Heart right ventricle (tissue), 16 donors: Measurements from ENCODE around the gene PYROXD2. TPM values are rescaled to one million over a fixed set of nuclear protein-coding genes. Genes with fewer than 3 reads are reported as not detected.

Experiments
- ATAC-seq, 8 donors: fragments of 200-7000 bp; cut with Tn5 transposase; one replicate each; pipeline ENCODE4 v1.9.1; 2020; ENCODE audit warnings: mild to moderate bottlenecking in 8 of 8, moderate library complexity in 8 of 8, moderate number of reproducible peaks in 1 of 8
- DNase-seq, 2 donors: peaks; one replicate each; pipeline ENCODE4 v3.0.0-alpha.2; 2020
- H3K27ac ChIP-seq, 10 donors: fragments of 200-600 bp; sonication (generic) in 2 of 10; one replicate each; pipeline versions ENCODE4 v1.5.0 to v1.8.0; 2020 to 2022; ENCODE audit warnings: mild to moderate bottlenecking in 3 of 10
- H3K27me3 ChIP-seq, 7 donors: fragments of 200-600 bp; one replicate each; pipeline ENCODE4 v1.8.0; 2021 to 2022; ENCODE audit warnings: mild to moderate bottlenecking in 2 of 7
- H3K36me3 ChIP-seq, 9 donors: fragments of 200-600 bp; sonication (generic) in 1 of 9; one replicate each; pipeline versions ENCODE4 v1.5.0 to v1.8.0; 2020 to 2022; ENCODE audit warnings: mild to moderate bottlenecking in 2 of 9
- H3K4me1 ChIP-seq, 9 donors: fragments of 200-600 bp; sonication (generic) in 1 of 9; one replicate each; pipeline versions ENCODE4 v1.5.0 to v1.8.0; 2020 to 2022; ENCODE audit warnings: mild to moderate bottlenecking in 4 of 9
- H3K4me3 ChIP-seq, 10 donors: fragments of 200-600 bp; sonication (generic) in 2 of 10; one replicate each; pipeline versions ENCODE4 v1.5.0 to v1.8.0; 2020 to 2022; ENCODE audit warnings: mild to moderate bottlenecking in 7 of 10, moderate library complexity in 2 of 10
- H3K9me3 ChIP-seq, 11 donors: fragments of 200-600 bp in 10 of 11; sonication (generic) in 2 of 11; one replicate each; pipeline versions ENCODE4 v1.5.0 to v1.8.0; 2013 to 2022; ENCODE audit warnings: mild to moderate bottlenecking in 2 of 11, control low read depth in 1 of 11, moderate library complexity in 1 of 11
- CTCF ChIP-seq, 9 donors: fragments of 200-600 bp; sonication (generic) in 2 of 9; IDR thresholded peaks; one replicate each; pipeline versions ENCODE4 v1.5.0 to v1.8.0; 2021 to 2022; ENCODE audit warnings: antibody characterized with exemption in 9 of 9, mild to moderate bottlenecking in 5 of 9, moderate library complexity in 1 of 9
- WGBS, 2 donors: extraction: QIAGEN DNeasy Blood & Tissue Kit; methylation state at CpG; one replicate each; pipeline ENCODE4 v1.1.7; 2013; ENCODE audit warnings: inconsistent platforms in 1 of 2; 5-methylcytosine and 5-hydroxymethylcytosine counted together
- intact Hi-C, 10 donors: fragments of 100-400 bp; cut with DNase I; formaldehyde crosslinking; loops; one replicate each; pipeline versions ENCODE4 v1.11.1 to v1.14.2; 2022
- polyA plus RNA-seq, 2 donors: library from polyadenylated mRNA; stranded (reverse); fragments of 200-250 nt; gene quantifications; one replicate each; pipeline ENCODE4 v1.2.3, GENCODE V29; 2013
- total RNA-seq, 10 donors: library from RNA; stranded (reverse); fragmentation: NEBNext Ultra II Directional in 3 of 10; extraction: Animal tissue kit (Norgen Biotek cat#: 25700) in 3 of 10; gene quantifications; one replicate each; pipeline versions ENCODE4 v1.2.1 to v1.2.4, GENCODE V29; 2021 to 2023
- donor health status: Arrhythmogenic right ventricular cardiomyopathy.
- donor health status: ischemic (EF 13 %, LVEDD 7.1; RV severe dilation, severe dysfunction).
- donor health status: healthy with polysubstance abuse.
- donor health status: DM: no; HTN: yes; CAD: no.
- donor health status: DM: no; HTN: no; CAD: no.
- donor health status: ischemic (EF 25% LVEDD 6.9; RV normal size, moderate dysfunction).
- donor health status: ischemic (EF 25% LVEDD 5.7; RV mildly dilated, moderate dysfunction).
- donor health status: healthy.
- donor health status: DM: yes; HTN: yes; CAD: no.
- donor health status: Ischemic cardiomyopathy.
- donor health status: ischemic (EF 35%, LVEDD 5.7; RV mildly dilated, moderate dysfunction).
- donor health status: nonischemic (EF 11% LVEDD 7.7; RV severe dilation, severe dysfunction).
- donor health status: DM: yes; HTN: yes; CAD: no.
- donor health status: PGD.
- donor health status: ischemic (EF 29% LVEDD 5.4; RV normal size, mild dysfunction).
- donor health status: nonischemic (EF 23%, LVEDD 6.1; RV moderate dilation, normal function).

Gene PYROXD2
- total and polyA plus RNA-seq, 12 donors: 3.1 to 31.2 (median 13.9) TPM

GRCh38 chr10:98408799-98409198 is 6.2 kb downstream of the PYROXD2 start:
- intact Hi-C loops: no loop called here
- H3K27me3 ChIP-seq: no peaks in the 10 kb centered on the region
- DNase-seq: no peak
- no peak for ATAC-seq
- H3K27ac ChIP-seq: no peak overlapping the region
- no peak overlapping the region for H3K4me3 ChIP-seq
- no peaks in the 10 kb centered on the region for H3K9me3 ChIP-seq
- H3K36me3 ChIP-seq: peaks cover 0 to 17% (median 0%) of the 10 kb centered on the region in 9 donors
- TF ChIP-seq CTCF (IDR thresholded peaks at IDR 0.05): no peak
- peaks cover under 1 to 35% (median 13%) of the 10 kb centered on the region in 9 donors for H3K4me1 ChIP-seq
- 86 to 89% methylated on average over 4 of the region's 4 CpGs for WGBS, 2 donors

- Histone ChIP-seq H3K27me3 (no peaks in the 10 kb centered on the region), H3K4me1 (peaks cover 0 to 25% (median 11%) of the 10 kb centered on the region in 9 donors), H3K4me3 (no peak overlapping the region), H3K9me3 (no peaks in the 10 kb centered on the region), H3K27ac (no peak overlapping the region), H3K36me3 (peaks cover 0 to 26% (median 0%) of the 10 kb centered on the region in 9 donors)
- ATAC-seq (peak in 1 of 8 donors; percentile 33), DNase-seq (no peak)
- WGBS, 2 donors: 95 to 96% methylated on average over 15 to 18 of the region's 18 CpGs
- TF ChIP-seq CTCF (IDR thresholded peaks at IDR 0.05): no peak
- intact Hi-C loops: no loop called here
Measured at GRCh38 chr10:98407744-98408241, 7.2 kb downstream of the PYROXD2 start.

- Histone ChIP-seq H3K27me3 (no peaks in the 10 kb centered on the region), H3K4me3 (no peak overlapping the region), H3K4me1 (peaks cover 0 to 21% (median 11%) of the 10 kb centered on the region in 9 donors), H3K27ac (no peak overlapping the region), H3K36me3 (peaks cover 0 to 28% (median 0%) of the 10 kb centered on the region in 9 donors), H3K9me3 (no peaks in the 10 kb centered on the region)
- no peak for TF ChIP-seq CTCF (IDR thresholded peaks at IDR 0.05)
- DNase-seq (no peak), ATAC-seq (peak in 3 of 8 donors; percentile 20 to 71 (median 25))
- 72 to 76% methylated on average over 23 of the region's 23 CpGs for WGBS, 2 donors
- intact Hi-C loops: no loop called here
Measured at GRCh38 chr10:98407017-98407743, 7.8 kb downstream of the PYROXD2 start.

- H3K4me1 ChIP-seq: peaks cover 0 to 7% (median 0%) of the 10 kb centered on the region in 9 donors
- no peak for TF ChIP-seq CTCF (IDR thresholded peaks at IDR 0.05)
- 81 to 90% methylated on average over 12 of the region's 12 CpGs for WGBS, 2 donors
- H3K27ac ChIP-seq: no peak overlapping the region
- no peaks in the 10 kb centered on the region for H3K9me3 ChIP-seq
- ATAC-seq: peak in 1 of 8 donors; percentile 11
- no peaks in the 10 kb centered on the region for H3K27me3 ChIP-seq
- H3K4me3 ChIP-seq: no peak overlapping the region
- H3K36me3 ChIP-seq: peaks cover 0 to 24% (median 0%) of the 10 kb centered on the region in 9 donors
- intact Hi-C loops: no loop called here
- no peak for DNase-seq
Measured at GRCh38 chr10:98405422-98405821, 9.6 kb downstream of the PYROXD2 start.
